DMS53 (cell line): Measurements from ENCODE around the gene OGFOD2.

Source experiments
- DNase-seq: peaks from one replicate; lab custom pipeline; 2025; lab: John Stamatoyannopoulos, UW

Gene OGFOD2

GRCh38 chr12:122977655-122978392, 2.8 kb downstream of the OGFOD2 start:
- no peak for DNase-seq

- DNase-seq, result no peak
Measured at GRCh38 chr12:122978507-122978955, 3.5 kb downstream of the OGFOD2 start.

- DNase-seq, result no peak
Measured at GRCh38 chr12:122979001-122979907, 4.2 kb downstream of the OGFOD2 start.

GRCh38 chr12:122979908-122980182, 4.8 kb downstream of the OGFOD2 start:
- DNase-seq, result peak; percentile 62

GRCh38 chr12:122980183-122981035, 5.4 kb downstream of the OGFOD2 start, which contains the start of gene ARL6IP4:
Gene ARL6IP4 (plus strand): TSS chr12:122980681. CDS start chr12:122981140, 459 bp downstream.
- DNase-seq, result peak; percentile 83

- DNase-seq, result peak; percentile 70
Measured at GRCh38 chr12:122981036-122981471, 6.0 kb downstream of the OGFOD2 start.

GRCh38 chr12:122981587-122982476, 6.8 kb downstream of the OGFOD2 start:
- no peak for DNase-seq

- no peak for DNase-seq
Measured at GRCh38 chr12:122982477-122982815, 7.4 kb downstream of the OGFOD2 start.

- no peak for DNase-seq
Measured at GRCh38 chr12:122982963-122983788, 8.1 kb downstream of the OGFOD2 start.

GRCh38 chr12:122983789-122984515, 8.9 kb downstream of the OGFOD2 start:
- DNase-seq, result no peak

- no peak for DNase-seq
Measured at GRCh38 chr12:122984612-122985337, 9.7 kb downstream of the OGFOD2 start.

GRCh38 chr12:122985338-122986257, 10.6 kb downstream of the OGFOD2 start:
- no peak for DNase-seq

- no peak for DNase-seq
Measured at GRCh38 chr12:122986258-122986871, 11.3 kb downstream of the OGFOD2 start.

- DNase-seq, result no peak
Measured at GRCh38 chr12:122987086-122987951, 12.3 kb downstream of the OGFOD2 start.

- no peak for DNase-seq
Measured at GRCh38 chr12:122988036-122988435, 13.0 kb downstream of the OGFOD2 start.

GRCh38 chr12:122988612-122989212, 13.7 kb downstream of the OGFOD2 start:
- DNase-seq, result no peak
